SH-SY5Y (cell line): Measurements from ENCODE around the gene TACC2.

ENCODE experiments used
- GATA2 ChIP-seq: IDR thresholded peaks from 2 replicates; pipeline ENCODE4 v1.6.1; 2011; ENCODE audit warnings: mild to moderate bottlenecking, low read depth, low read length
- GATA3 ChIP-seq: IDR thresholded peaks from 2 replicates; pipeline ENCODE4 v1.6.1; 2011; ENCODE audit warnings: low read depth, mild to moderate bottlenecking, low read length, moderate library complexity

- TF ChIP-seq GATA2 (no peak), GATA3 (no peak)
Measured at GRCh38 chr10:122219340-122219739, 230.4 kb downstream of the TACC2 start.
